ENCODE results near the gene RAB10.

DNA sequence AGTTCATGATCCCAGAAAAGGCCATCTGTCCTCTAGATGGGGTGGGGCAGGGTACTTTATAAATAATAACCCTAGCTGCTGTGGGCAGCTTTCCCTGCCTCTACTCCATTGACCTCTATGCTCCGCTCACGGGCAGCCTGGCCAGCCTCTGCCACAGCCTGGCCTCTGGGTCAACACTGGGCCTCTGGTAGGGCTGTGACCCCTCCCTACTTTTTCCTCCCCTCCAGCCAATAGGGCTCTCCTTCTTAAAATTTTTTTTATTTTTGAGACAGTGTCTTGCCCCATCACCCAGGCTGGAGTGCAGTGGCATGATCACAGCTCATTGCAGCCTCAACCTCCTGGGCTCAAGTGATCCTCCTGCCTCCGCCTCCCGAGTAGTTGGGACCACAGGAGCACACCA is 134.9 kb downstream of the RAB10 start:
- no peak for TF ChIP-seq POLR2A (IDR thresholded peaks at IDR 0.05)
- TF ChIP-seq, protein P1, sequence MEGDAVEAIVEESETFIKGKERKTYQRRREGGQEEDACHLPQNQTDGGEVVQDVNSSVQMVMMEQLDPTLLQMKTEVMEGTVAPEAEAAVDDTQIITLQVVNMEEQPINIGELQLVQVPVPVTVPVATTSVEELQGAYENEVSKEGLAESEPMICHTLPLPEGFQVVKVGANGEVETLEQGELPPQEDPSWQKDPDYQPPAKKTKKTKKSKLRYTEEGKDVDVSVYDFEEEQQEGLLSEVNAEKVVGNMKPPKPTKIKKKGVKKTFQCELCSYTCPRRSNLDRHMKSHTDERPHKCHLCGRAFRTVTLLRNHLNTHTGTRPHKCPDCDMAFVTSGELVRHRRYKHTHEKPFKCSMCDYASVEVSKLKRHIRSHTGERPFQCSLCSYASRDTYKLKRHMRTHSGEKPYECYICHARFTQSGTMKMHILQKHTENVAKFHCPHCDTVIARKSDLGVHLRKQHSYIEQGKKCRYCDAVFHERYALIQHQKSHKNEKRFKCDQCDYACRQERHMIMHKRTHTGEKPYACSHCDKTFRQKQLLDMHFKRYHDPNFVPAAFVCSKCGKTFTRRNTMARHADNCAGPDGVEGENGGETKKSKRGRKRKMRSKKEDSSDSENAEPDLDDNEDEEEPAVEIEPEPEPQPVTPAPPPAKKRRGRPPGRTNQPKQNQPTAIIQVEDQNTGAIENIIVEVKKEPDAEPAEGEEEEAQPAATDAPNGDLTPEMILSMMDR (IDR thresholded peaks at IDR 0.05), result no peak

All from Peyer's patch (tissue), 4 donors.